ENCODE data around the gene COL27A1.

COL27A1 gene

GRCh38 chr9:114272739-114273431 lies 117.5 kb downstream of the COL27A1 start:
- no peak for DNase-seq (ENCODE audit: low read depth)

- no peak for DNase-seq (ENCODE audit: low read depth)
Observed at GRCh38 chr9:114273461-114273881, 118.1 kb downstream of the COL27A1 start.

GRCh38 chr9:114274217-114274616 lies 118.9 kb downstream of the COL27A1 start:
- DNase-seq (ENCODE audit: low read depth), result no peak

- DNase-seq (ENCODE audit: low read depth), result no peak
Observed at GRCh38 chr9:114275246-114276004, 120.1 kb downstream of the COL27A1 start.

GRCh38 chr9:114276908-114277821 lies 121.8 kb downstream of the COL27A1 start:
- DNase-seq (ENCODE audit: low read depth), result peak; percentile 67

- DNase-seq (ENCODE audit: low read depth), result no peak
Observed at GRCh38 chr9:114278356-114278755, 123.0 kb downstream of the COL27A1 start.

GRCh38 chr9:114278881-114279570 lies 123.7 kb downstream of the COL27A1 start:
- DNase-seq (ENCODE audit: low read depth), result no peak

- DNase-seq (ENCODE audit: low read depth), result no peak
Observed at GRCh38 chr9:114279693-114280092, 124.4 kb downstream of the COL27A1 start.

GRCh38 chr9:114280636-114281472 lies 125.5 kb downstream of the COL27A1 start:
- no peak for DNase-seq (ENCODE audit: low read depth)

- no peak for DNase-seq (ENCODE audit: low read depth)
Observed at GRCh38 chr9:114281473-114282103, 126.3 kb downstream of the COL27A1 start.

- DNase-seq (ENCODE audit: low read depth), result no peak
Observed at GRCh38 chr9:114282104-114282485, 126.8 kb downstream of the COL27A1 start.

- DNase-seq (ENCODE audit: low read depth), result no peak
Observed at GRCh38 chr9:114282507-114282906, 127.2 kb downstream of the COL27A1 start.

GRCh38 chr9:114282926-114283325 lies 127.6 kb downstream of the COL27A1 start:
- peak; percentile 58 for DNase-seq (ENCODE audit: low read depth)

GRCh38 chr9:114283551-114284111 lies 128.3 kb downstream of the COL27A1 start:
- DNase-seq (ENCODE audit: low read depth), result no peak

GRCh38 chr9:114284316-114285060 lies 129.2 kb downstream of the COL27A1 start:
- no peak for DNase-seq (ENCODE audit: low read depth)

GRCh38 chr9:114285166-114285867 lies 130.0 kb downstream of the COL27A1 start:
- peak; percentile 79 for DNase-seq (ENCODE audit: low read depth)

GRCh38 chr9:114286146-114286679 lies 130.9 kb downstream of the COL27A1 start:
- no peak for DNase-seq (ENCODE audit: low read depth)

GRCh38 chr9:114287001-114287762 lies 131.8 kb downstream of the COL27A1 start:
- no peak for DNase-seq (ENCODE audit: low read depth)

Data from stromal cell of bone marrow (primary cell).